Hematopoietic multipotent progenitor cell treated with erythropoietin and hydrocortisone succinate and interleukin-3 and kit ligand, for 4 days (in vitro differentiated cells): ENCODE results near the gene ATP8B3.

Experiments used
- DNase-seq: peaks from one replicate; pipeline ENCODE4 v3.0.0-alpha.2; 2015

Gene ATP8B3

GRCh38 chr19:1796395-1797142 is 15.5 kb downstream of the ATP8B3 start:
- no peak for DNase-seq

DNA sequence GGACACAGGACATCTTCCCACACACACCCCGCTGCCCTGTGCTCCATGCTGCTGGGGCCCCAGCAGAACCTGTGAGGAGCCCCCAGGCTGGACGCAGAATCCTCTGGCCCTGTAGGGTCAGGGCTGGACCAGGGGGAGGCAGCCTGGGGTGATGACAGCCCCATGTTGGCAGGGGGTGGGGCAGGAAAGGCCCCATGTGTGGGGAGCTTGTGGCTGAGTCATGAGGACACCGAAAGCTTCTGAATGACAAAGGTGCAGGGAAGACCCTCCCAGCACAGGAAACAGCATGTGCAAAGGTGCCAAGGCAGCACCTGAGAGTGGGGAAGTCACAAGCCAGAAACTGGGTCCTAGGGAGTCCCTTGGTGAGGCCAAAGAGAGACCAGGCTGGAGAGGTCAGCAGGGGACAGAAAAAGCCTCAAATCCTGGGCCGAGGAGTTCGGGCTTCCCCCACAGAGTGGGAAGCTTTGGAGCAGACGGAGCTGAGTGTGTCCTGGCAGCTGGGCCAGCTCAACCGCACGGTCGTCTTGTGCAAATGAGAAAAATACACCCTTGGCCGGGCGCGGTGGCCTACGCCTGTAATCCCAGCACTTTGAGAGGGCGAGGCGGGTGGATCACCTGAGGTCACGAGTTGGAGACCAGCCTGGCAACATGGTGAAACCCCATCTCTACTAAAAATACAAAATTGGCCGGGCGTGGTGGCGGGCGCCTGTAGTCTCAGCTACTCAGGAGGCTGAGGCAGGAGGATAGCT is 17.5 kb downstream of the ATP8B3 start:
- DNase-seq = no peak

- no peak for DNase-seq
Measured at GRCh38 chr19:1791879-1792278, 20.2 kb downstream of the ATP8B3 start.

GRCh38 chr19:1790054-1790792 is 21.9 kb downstream of the ATP8B3 start:
- no peak for DNase-seq

DNA sequence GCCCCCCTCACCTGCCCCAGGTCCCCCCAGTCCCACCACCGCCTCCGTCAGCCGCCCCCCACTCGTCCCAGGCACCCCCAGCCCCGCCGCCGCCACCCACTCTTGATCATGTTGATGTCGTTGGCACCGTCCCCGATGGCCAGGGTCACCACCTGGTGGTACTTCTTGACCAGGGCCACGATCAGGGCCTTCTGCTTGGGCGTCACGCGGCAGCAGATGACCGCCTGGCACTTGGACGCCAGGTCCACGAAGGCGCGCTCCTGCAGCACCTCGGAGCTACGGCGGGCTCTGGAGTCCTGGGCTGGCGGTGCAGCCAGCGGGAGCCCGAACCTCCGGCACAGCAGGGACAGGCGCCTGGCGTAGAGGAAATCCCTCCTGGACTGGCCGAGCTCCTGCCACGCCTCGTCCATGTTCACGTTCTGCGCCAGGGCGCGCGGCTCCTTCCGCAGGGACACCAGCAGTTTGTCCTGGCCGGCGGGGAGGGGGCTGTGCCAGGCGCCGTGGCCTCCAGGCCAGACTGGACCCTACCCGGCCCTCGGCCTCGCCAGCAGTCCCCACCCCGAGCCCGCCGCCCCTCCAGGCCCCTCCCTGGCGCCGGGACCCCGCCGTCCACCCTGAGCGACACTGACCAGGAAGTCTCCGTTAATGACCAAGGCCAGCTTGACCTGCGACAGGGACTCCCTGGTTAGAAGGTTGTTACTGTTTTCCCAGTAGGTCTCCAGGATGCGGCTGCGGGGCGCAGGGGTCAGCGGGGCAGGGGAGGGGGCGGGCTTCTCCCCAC is 22.6 kb downstream of the ATP8B3 start:
- no peak for DNase-seq

GRCh38 chr19:1787116-1787515 is 25.0 kb downstream of the ATP8B3 start:
- DNase-seq = no peak

GRCh38 chr19:1786668-1787067 is 25.4 kb downstream of the ATP8B3 start:
- DNase-seq = no peak

DNA sequence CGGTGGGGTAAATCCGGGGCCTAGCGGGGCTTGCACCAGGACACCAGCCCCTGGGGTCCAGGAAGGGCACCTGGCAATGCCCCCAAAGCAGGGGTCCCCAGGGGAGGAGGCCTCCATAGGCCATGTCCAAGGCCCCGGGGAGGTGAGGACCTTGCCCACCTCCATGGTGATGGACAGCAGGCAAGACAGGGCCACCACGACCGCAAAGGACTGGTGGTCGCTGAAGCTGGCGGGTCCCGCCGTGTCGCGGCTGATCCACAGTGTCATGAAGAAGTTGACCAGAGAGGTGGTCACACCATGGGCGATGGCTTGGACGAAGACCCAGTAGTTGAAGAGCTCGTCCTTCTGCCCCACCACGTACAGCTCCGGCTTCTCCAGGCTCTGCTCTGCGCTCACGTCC is 26.8 kb downstream of the ATP8B3 start:
- DNase-seq = no peak

DNA sequence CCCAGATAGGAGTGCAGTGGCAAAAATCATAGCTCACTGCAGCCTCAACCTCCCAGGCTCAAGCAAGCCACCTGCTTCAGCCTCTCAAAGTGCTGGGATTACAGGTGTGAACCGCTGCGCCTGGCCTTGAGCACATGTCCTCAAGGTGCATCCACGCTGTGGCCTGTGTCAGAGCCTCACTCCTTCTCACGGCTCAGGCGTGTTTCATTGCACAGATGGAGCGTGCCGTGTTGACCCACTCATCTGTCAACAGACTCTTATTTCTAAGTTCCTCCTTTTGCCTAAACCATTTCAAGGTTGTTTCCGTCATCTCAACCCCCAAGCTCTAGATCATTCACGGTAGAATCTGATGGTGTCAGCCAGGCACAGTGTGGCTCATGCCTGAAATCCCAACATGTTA is 28.2 kb downstream of the ATP8B3 start:
- DNase-seq = peak; percentile 30

DNA sequence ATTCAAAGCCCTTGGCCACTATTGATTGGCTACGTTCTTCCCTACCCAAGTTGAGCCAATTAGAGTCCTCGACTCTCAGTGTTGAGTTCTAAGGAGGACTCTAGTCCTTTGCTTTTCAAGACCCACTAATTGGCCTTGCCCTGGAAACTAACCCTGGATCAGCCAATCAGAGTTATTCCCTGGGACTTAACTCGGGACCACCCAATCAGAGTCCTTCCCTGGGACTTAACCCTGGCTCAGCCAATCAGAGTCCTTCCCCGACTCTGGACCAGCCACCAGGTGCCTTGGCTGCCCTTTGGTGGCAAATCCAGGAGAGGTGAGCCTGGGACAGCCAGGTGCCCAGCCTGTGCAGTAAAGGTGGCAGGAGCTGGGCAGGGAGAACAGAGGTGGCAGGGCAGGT is 28.7 kb downstream of the ATP8B3 start:
- no peak for DNase-seq

DNA sequence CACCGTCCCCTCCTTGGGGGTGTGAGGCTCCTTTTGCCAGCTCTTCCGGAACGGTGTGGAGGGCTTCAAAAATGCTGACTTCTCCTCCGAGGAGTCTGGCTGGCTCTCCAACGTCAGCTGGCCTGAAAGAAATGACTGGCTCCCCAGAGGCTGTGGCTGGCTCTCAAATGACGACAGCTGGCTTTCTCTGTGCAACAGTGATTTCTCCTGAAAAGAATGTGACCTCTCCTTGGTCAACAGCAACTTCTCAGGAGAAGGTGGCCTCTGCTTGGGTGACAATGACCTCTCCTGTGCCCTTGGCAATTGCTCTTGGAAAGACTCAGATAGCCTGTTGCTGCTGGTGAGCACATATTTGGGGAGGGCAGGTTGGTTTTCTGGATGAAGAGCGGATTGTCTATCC is 29.6 kb downstream of the ATP8B3 start:
- no peak for DNase-seq

DNA sequence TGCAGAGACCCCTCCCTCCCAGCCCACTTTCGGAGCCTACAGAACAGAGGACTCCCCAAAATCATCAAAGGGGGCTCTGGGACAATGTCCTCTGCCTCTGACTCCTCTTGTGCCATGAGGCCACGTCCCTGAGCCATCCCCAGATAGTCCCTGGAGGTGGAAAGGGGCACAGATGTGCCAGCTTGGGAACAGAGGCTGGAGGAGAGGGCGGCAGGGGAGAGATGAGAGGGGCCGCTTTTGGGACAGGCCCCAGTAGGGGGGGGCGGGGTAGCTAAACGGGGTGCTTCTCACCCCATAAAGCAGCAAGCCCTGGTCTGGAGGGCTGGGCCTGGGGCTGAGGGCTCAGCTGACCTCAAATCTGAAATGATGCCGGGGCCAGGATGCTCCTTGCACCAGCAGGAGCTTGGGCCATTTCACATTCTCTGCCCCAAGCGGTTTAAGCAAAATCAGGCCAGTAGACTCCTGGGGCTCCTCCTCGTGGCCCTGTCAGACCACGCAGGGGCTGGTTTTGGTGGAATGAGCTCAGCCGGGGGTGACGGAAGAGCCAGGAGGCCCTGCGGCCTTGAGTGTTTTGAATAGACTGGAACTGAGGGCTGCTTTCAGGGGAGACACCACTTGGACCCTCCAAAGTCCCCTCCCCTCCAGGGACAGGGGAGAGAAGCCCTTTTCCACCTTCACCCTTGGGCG is 31.7 kb downstream of the ATP8B3 start:
- peak; percentile 69 for DNase-seq

DNA sequence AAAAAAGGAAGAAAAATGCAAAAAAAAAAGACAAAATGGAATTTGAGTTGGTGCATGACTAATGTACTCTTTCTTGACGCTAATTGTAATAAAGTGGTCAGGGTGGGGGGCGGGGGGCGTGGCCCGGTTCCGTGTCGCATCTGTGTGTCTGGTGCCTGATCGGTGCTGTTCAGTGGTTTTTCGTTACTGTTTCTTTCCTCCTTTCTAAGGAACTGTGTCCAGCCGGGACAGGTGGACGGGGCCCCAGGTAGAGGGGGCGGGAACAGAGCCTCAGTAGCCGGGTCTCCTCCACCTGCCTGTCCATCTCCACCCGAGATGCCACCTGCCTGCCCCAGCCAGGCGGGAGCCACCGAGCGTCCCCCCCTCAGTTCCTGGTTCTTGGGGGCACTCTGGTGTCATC is 32.5 kb downstream of the ATP8B3 start:
- DNase-seq = no peak

GRCh38 chr19:1777149-1777548 is 34.9 kb downstream of the ATP8B3 start:
- DNase-seq = no peak

GRCh38 chr19:1776606-1777147 is 35.4 kb downstream of the ATP8B3 start:
- DNase-seq = no peak

GRCh38 chr19:1775951-1776605 is 36.0 kb downstream of the ATP8B3 start:
- DNase-seq = no peak

- DNase-seq = peak; percentile 62
Measured at GRCh38 chr19:1774989-1775772, 36.9 kb downstream of the ATP8B3 start.

GRCh38 chr19:1773184-1773583 is 38.9 kb downstream of the ATP8B3 start:
- no peak for DNase-seq

DNA sequence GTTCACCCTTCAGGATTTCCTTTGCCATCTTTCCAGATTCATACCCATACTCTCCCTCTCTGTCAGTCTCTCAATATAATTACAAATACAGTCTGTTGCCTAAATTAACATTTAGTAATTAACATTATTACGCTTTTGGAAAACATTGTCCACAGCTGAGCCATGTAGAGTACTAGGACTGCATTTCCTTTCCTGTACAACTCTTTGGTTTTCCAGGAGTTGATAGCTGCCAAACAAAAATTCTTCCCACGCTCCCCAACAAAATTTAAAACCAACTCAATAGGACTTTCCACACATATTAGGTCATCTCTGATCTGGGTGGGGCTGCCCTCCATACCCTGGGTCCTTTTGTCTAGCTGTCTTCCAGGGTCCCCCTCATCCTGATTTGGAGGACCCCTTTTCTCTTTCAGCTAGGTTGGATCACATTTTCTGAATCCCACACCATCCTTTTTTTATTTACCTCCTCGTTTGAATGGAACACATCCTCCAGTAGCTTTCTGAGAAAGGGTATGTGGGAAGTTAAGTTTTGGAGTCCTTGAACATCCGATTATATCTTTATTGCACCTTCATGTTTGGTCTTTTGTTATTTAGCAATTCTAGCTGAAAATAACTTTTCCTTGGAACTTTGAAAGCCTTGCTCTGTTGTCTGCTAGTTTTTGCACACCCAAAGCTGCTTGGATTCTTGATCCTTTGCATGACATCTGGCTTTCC is 41.1 kb downstream of the ATP8B3 start:
- no peak for DNase-seq

GRCh38 chr19:1769645-1769985 is 42.5 kb downstream of the ATP8B3 start:
- no peak for DNase-seq
